MM.1S (cell line): Measurements from ENCODE around the gene PLCG1.
A peak's percentile ranks its signal among the peaks of the same experiment; 100 is the strongest.

ENCODE experiments used
- DNase-seq: peaks from one replicate; pipeline ENCODE4 v3.0.0-alpha.2; 2015
- H2AFZ ChIP-seq: fragments of 300-600 bp; sonication (generic); 2 replicates; pipeline ENCODE4 v1.6.0; 2016; ENCODE audit warnings: antibody characterized with exemption, low read length
- H3F3A ChIP-seq: fragments of 300-600 bp; sonication (generic); 2 replicates; pipeline ENCODE4 v1.6.1; 2016; ENCODE audit warnings: mild to moderate bottlenecking, antibody characterized with exemption, low read length, moderate library complexity, mixed read lengths; ENCODE audit not compliant: insufficient read depth
- H3K27ac ChIP-seq: fragments of 300-600 bp; sonication (generic); 2 replicates; pipeline ENCODE4 v1.5.1; 2016; ENCODE audit warnings: mild to moderate bottlenecking, low read length
- H3K27me3 ChIP-seq: fragments of 300-600 bp; sonication (generic); replicated peaks from 2 replicates; pipeline ENCODE4 v1.6.0; 2016; ENCODE audit warnings: low read length; ENCODE audit not compliant: insufficient read depth
- H3K36me3 ChIP-seq: fragments of 300-600 bp; sonication (generic); replicated peaks from 2 replicates; pipeline ENCODE4 v1.6.1; 2016; ENCODE audit warnings: mild to moderate bottlenecking, low read length, mixed read lengths; ENCODE audit not compliant: insufficient read depth
- H3K4me1 ChIP-seq: fragments of 300-600 bp; sonication (generic); 2 replicates; pipeline ENCODE4 v1.6.1; 2016; ENCODE audit warnings: low read length, mixed read lengths
- H3K4me2 ChIP-seq: fragments of 300-600 bp; sonication (generic); 2 replicates; pipeline ENCODE4 v1.6.0; 2016; ENCODE audit warnings: low read depth, low read length
- H3K4me3 ChIP-seq: fragments of 300-600 bp; sonication (generic); 2 replicates; pipeline ENCODE4 v1.5.1; 2016; ENCODE audit warnings: low read length, mixed read lengths
- H3K79me2 ChIP-seq: fragments of 300-600 bp; sonication (generic); 2 replicates; pipeline ENCODE4 v1.6.1; 2016; ENCODE audit warnings: mixed run types, low read length, mixed read lengths
- H3K9ac ChIP-seq: fragments of 300-600 bp; sonication (generic); 2 replicates; pipeline ENCODE4 v1.6.1; 2016; ENCODE audit warnings: low read length, mixed read lengths
- H3K9me2 ChIP-seq: fragments of 300-600 bp; sonication (generic); replicated peaks from 2 replicates; pipeline ENCODE4 v1.6.1; 2016; ENCODE audit warnings: mild to moderate bottlenecking, low read length, mixed read lengths; ENCODE audit not compliant: insufficient read depth
- H3K9me3 ChIP-seq: fragments of 300-600 bp; sonication (generic); replicated peaks from 2 replicates; pipeline ENCODE4 v1.6.1; 2016; ENCODE audit warnings: mild to moderate bottlenecking, low read length, mixed read lengths; ENCODE audit not compliant: insufficient read depth
- H4K20me1 ChIP-seq: fragments of 300-600 bp; sonication (generic); 2 replicates; pipeline ENCODE4 v1.6.1; 2016; ENCODE audit warnings: mild to moderate bottlenecking, low read length, moderate library complexity, mixed read lengths; ENCODE audit not compliant: insufficient read depth
- EZH2 ChIP-seq: fragments of 300-600 bp; sonication (generic); optimal IDR thresholded peaks from 2 replicates; pipeline ENCODE3; 2017; ENCODE audit warnings: low read depth, mild to moderate bottlenecking, antibody characterized with exemption, low read length, mixed read lengths
- EZH2phosphoT487 ChIP-seq: fragments of 300-600 bp; sonication (generic); IDR thresholded peaks from 2 replicates; pipeline ENCODE4 v1.6.1; 2018; ENCODE audit warnings: antibody characterized with exemption, low read length
- TF ChIP-seq, protein P1 (sequence below): fragments of 300-600 bp; sonication (generic); IDR thresholded peaks from 2 replicates; pipeline ENCODE4 v1.5.1; 2016; ENCODE audit warnings: antibody characterized with exemption, low read length, mixed read lengths

Gene PLCG1

DNA sequence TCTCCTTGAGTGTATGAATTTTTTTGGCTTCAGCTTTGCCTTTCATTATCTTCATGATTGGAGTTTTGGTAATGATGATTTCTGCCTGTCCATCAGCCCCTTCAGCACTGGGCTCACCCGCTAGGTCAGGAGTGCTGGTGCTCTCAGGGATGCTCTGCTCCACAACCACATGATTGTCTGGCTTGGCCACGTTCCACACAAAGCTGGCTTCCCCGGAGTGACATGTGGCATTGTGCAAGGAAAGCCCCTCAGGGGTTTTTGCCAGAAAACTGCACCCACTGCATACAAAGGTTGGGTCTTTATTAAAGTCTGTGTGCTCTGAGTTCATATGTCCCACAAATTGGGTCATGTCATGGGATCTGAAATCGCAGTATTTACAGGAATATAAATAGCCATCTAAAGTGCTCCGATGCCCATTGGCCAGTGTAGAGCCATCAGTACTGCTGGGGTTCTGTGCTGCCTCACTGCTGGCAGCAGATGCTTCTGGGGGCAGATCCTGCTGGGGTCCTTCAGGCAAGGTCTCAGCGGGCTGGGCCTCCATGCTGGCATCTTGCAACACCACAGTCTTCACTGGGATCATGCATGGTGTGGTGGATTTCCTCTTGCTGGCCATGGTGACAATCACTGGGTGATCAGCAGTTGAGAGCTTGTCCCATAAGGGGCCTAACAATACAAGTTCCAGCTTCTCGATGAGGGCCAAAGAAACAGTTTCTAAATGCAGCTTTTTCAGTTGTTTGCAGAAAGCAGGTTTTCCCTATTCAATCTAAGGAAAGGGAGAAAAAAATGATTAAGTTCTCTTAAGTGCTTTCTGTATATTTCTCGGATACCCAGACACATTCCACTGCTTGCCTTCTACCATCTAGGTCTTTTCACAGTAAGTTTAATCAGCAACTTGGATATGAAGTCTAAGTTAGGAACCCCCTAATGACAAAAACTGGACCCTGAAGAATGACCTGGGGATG, 67.2 kb downstream of the PLCG1 start:
- no peaks in the 10 kb centered on the region for H3K36me3 ChIP-seq
- no peak overlapping the region for H2AFZ ChIP-seq
- no peaks in the 10 kb centered on the region for H3K9me3 ChIP-seq
- no peak overlapping the region for H3K4me3 ChIP-seq
- no peak overlapping the region for H3K4me2 ChIP-seq
- no peak for DNase-seq
- no peaks in the 10 kb centered on the region for H3K9me2 ChIP-seq
- 0 out of 2 replicates have a peak, but pooled peaks cover 5% of the 10 kb centered on the region for H3K4me1 ChIP-seq
- no peak overlapping the region for H3K27ac ChIP-seq
- H3K27me3 ChIP-seq, result no peaks in the 10 kb centered on the region
- no peaks in the 10 kb centered on the region for H3F3A ChIP-seq
- H3K79me2 ChIP-seq, result no peaks in the 10 kb centered on the region
- H4K20me1 ChIP-seq, result no peaks in the 10 kb centered on the region
- TF ChIP-seq, protein P1, sequence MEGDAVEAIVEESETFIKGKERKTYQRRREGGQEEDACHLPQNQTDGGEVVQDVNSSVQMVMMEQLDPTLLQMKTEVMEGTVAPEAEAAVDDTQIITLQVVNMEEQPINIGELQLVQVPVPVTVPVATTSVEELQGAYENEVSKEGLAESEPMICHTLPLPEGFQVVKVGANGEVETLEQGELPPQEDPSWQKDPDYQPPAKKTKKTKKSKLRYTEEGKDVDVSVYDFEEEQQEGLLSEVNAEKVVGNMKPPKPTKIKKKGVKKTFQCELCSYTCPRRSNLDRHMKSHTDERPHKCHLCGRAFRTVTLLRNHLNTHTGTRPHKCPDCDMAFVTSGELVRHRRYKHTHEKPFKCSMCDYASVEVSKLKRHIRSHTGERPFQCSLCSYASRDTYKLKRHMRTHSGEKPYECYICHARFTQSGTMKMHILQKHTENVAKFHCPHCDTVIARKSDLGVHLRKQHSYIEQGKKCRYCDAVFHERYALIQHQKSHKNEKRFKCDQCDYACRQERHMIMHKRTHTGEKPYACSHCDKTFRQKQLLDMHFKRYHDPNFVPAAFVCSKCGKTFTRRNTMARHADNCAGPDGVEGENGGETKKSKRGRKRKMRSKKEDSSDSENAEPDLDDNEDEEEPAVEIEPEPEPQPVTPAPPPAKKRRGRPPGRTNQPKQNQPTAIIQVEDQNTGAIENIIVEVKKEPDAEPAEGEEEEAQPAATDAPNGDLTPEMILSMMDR, result no peak
- H3K9ac ChIP-seq, result no peak overlapping the region

DNA sequence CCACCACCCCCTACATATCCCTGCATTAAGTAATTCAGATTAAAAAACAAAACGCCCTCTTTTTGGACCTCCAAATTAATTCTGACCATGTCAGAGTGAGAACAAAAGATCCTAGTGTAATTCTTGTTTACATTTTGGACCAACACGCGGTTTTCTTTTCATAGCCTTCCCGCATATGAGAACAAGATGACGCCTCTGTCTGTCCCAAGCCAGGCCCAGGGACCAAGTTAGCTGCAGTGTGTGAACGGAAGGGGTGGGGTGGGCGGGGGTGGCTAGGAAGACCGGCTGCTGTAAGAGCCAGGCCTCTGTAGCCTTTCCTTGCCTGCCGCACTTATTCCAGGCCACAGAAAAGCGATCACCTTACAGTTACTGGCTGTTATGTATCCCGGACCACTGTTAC, 68.0 kb downstream of the PLCG1 start:
- Histone ChIP-seq H3K4me2 (no peak overlapping the region), H3K27ac (no peak overlapping the region)
- TF ChIP-seq EZH2, result no peak
- TF ChIP-seq EZH2phosphoT487, result no peak
- TF ChIP-seq, protein P1, result no peak

DNA sequence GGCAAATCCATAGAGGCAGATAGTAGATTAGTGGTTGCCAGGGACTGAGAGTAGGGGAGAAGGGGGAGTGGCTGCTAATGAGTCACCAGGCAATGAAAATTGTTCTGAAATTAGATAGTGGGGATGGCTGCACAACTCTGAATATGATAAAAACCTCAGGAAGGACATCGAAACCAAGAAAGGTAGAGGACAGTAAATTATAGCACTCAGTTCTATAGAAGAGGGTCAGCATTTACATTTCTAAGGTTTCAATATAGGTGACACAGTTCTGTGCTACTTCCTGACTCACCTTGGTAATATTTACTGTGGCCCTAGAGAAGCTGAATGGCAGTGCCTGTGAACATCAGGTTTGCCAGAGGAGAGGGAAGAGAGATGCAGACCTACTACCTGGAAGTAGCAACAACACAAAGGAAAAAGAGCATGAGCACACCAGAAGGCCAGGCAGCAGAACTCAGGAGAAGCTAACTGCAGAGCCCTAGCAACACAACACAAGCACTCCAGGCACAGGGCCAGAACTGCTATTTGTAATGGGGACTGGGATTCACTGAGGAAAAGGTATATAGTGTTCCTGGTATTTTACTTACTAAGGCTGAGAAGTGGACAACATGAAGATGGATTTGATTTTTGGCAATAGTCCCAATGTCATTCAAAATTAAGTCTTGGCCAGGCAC, 75.9 kb downstream of the PLCG1 start:
- Histone ChIP-seq H3F3A (peaks cover 13% of the 10 kb centered on the region), H2AFZ (no peak overlapping the region), H3K79me2 (peaks cover 11% of the 10 kb centered on the region; the same call in 1 of the 2 replicates), H3K9ac (no peak overlapping the region), H3K9me3 (no peaks in the 10 kb centered on the region), H3K4me3 (no peak overlapping the region), H3K27me3 (no peaks in the 10 kb centered on the region), H3K4me1 (peaks cover 34% of the 10 kb centered on the region), H3K4me2 (peak overlapping the region; percentile 42), H3K9me2 (no peaks in the 10 kb centered on the region), H3K27ac (peak overlapping the region; percentile 76; the same call in 1 of the 2 replicates), H4K20me1 (no peaks in the 10 kb centered on the region), H3K36me3 (no peaks in the 10 kb centered on the region)
- TF ChIP-seq EZH2 (no peak), EZH2phosphoT487 (no peak)
- TF ChIP-seq, protein P1, result no peak
- peak; percentile 62 for DNase-seq

More for the DNA sequence above, 68.0 kb downstream of the PLCG1 start:
- no peak overlapping the region for H2AFZ ChIP-seq
- H3K36me3 ChIP-seq, result no peaks in the 10 kb centered on the region
- 0 out of 2 replicates have a peak, but pooled peaks cover 2% of the 10 kb centered on the region for H3K4me1 ChIP-seq
- no peak for DNase-seq
- no peak overlapping the region for H3K4me3 ChIP-seq
- H4K20me1 ChIP-seq, result no peaks in the 10 kb centered on the region
- H3F3A ChIP-seq, result no peaks in the 10 kb centered on the region
- H3K9ac ChIP-seq, result no peak overlapping the region
- H3K9me2 ChIP-seq, result no peaks in the 10 kb centered on the region
- H3K79me2 ChIP-seq, result no peaks in the 10 kb centered on the region
- no peaks in the 10 kb centered on the region for H3K9me3 ChIP-seq
- H3K27me3 ChIP-seq, result no peaks in the 10 kb centered on the region
